HCT116 (cell line): ENCODE data around the gene GCSAM. TPM values are rescaled to one million over a fixed set of nuclear protein-coding genes. Genes with fewer than 3 reads are reported as not detected.

ENCODE experiments used
- ATAC-seq: fragments of 200-7000 bp; cut with Tn5 transposase; 2 replicates; pipeline ENCODE4 v1.9.1; 2020; ENCODE audit warnings: mild to moderate bottlenecking, moderate library complexity
- BruUV-seq: library from RNA; stranded (reverse); fragments of 400-500 nt; replicated peaks from 2 replicates; lab custom pipeline; 2021; lab: Mats Ljungman, UMichigan
- CTCF ChIA-PET: fragments of 300-600 bp; sonication (Branson Sonifier 250); formaldehyde crosslinking; loops from one replicate; lab custom pipeline; 2021; ENCODE audit warnings: antibody characterized with exemption; lab: Charles Lee
- POLR2A ChIA-PET: fragments of 300-600, 350-600 bp; sonication (Branson Sonifier 250); formaldehyde crosslinking; loops from one replicate; lab custom pipeline; 2021; ENCODE audit warnings: antibody characterized with exemption; lab: Charles Lee
- RAD21 ChIA-PET, 2 experiments: fragments of 300-600 bp; sonication (Branson Sonifier 250); formaldehyde crosslinking; loops; one replicate each; lab custom pipeline; 2023; ENCODE audit warnings: low total read pairs in 2 of 2; ENCODE audit not compliant: uncharacterized antibody in 2 of 2, unreplicated experiment in 2 of 2, low non-redundant PET in 1 of 2; lab: Charles Lee
- DNase-seq: peaks from one replicate; pipeline ENCODE4 v3.0.0-alpha.2; 2010; ENCODE audit warnings: low read depth, low spot score
- H2AFZ ChIP-seq: fragments of 200-600 bp; shearing (Covaris generic), sonication (generic); 2 replicates; pipeline ENCODE4 v1.6.1; 2017; ENCODE audit warnings: low read depth, mixed run types, mixed read lengths, antibody characterized with exemption, low read length; ENCODE audit not compliant: poor library complexity, severe bottlenecking
- H3K27ac ChIP-seq: 2 replicates; pipeline ENCODE4 v1.5.1; 2012; ENCODE audit warnings: low read depth, low read length
- H3K27me3 ChIP-seq: fragments of 200-600 bp; sonication (generic); 2 replicates; pipeline ENCODE4 v1.6.1; 2016; ENCODE audit warnings: mixed run types, low read length, mixed read lengths; ENCODE audit not compliant: insufficient read depth
- H3K36me3 ChIP-seq, 2 experiments: fragments of 200-500 bp in 1 of 2; fragments of 200-600 bp in 1 of 2; sonication (Bioruptor generic) in 1 of 2; sonication (generic) in 1 of 2; 2 replicates each; pipeline versions ENCODE4 v1.5.1 to v1.6.1; 2014 to 2016; ENCODE audit warnings: low read length in 2 of 2, inconsistent platforms in 1 of 2, mixed read lengths in 1 of 2, mixed run types in 1 of 2; ENCODE audit not compliant: insufficient read depth in 2 of 2, control insufficient read depth in 1 of 2
- H3K4me1 ChIP-seq, 2 experiments: fragments of 200-600 bp in 1 of 2; sonication (generic) in 1 of 2; 2 replicates each; pipeline versions ENCODE4 v1.5.1 to v1.6.1; 2012 to 2017; ENCODE audit warnings: low read length in 2 of 2, inconsistent platforms in 1 of 2, mild to moderate bottlenecking in 1 of 2, mixed read lengths in 1 of 2, mixed run types in 1 of 2, moderate library complexity in 1 of 2; ENCODE audit not compliant: insufficient read depth in 2 of 2, control insufficient read depth in 1 of 2
- H3K4me2 ChIP-seq: fragments of 200-600 bp; sonication (generic); 2 replicates; pipeline ENCODE4 v1.6.1; 2017; ENCODE audit warnings: mixed run types, low read length, mixed read lengths
- H3K4me3 ChIP-seq, 2 experiments: fragments of 200-600 bp in 1 of 2; sonication (generic) in 1 of 2; replicated peaks in 1 of 2; 2 replicates each; pipeline ENCODE4 v1.5.1; 2011 to 2016; ENCODE audit warnings: low read length in 2 of 2, control low read depth in 1 of 2, low read depth in 1 of 2, mild to moderate bottlenecking in 1 of 2, mixed read lengths in 1 of 2, mixed run types in 1 of 2
- H3K79me2 ChIP-seq: fragments of 200-600 bp; sonication (generic); 2 replicates; pipeline ENCODE4 v1.6.1; 2017; ENCODE audit warnings: mild to moderate bottlenecking, mixed run types, low read length, moderate library complexity, mixed read lengths; ENCODE audit not compliant: insufficient read depth
- H3K9ac ChIP-seq: fragments of 200-600 bp; sonication (generic); 2 replicates; pipeline ENCODE4 v1.6.1; 2016; ENCODE audit warnings: low read length, mixed read lengths
- H3K9me2 ChIP-seq: fragments of 200-600 bp; sonication (generic), shearing (Covaris generic); 2 replicates; pipeline ENCODE4 v1.6.1; 2017; ENCODE audit warnings: mixed run types, mild to moderate bottlenecking, moderate library complexity; ENCODE audit not compliant: insufficient read depth
- H3K9me3 ChIP-seq, 2 experiments: fragments of 200-500 bp in 1 of 2; fragments of 200-600 bp in 1 of 2; sonication (Bioruptor generic) in 1 of 2; sonication (generic) in 1 of 2; 2 replicates each; pipeline ENCODE4 v1.6.1; 2014 to 2017; ENCODE audit warnings: low read length in 2 of 2, mixed read lengths in 2 of 2, inconsistent platforms in 1 of 2, low read depth in 1 of 2, mild to moderate bottlenecking in 1 of 2, mixed run types in 1 of 2, moderate library complexity in 1 of 2; ENCODE audit not compliant: control insufficient read depth in 1 of 2, insufficient read depth in 1 of 2
- H4K20me1 ChIP-seq: fragments of 200-600 bp; sonication (generic), shearing (Covaris generic); 2 replicates; pipeline ENCODE4 v1.6.1; 2017; ENCODE audit warnings: mixed run types, mild to moderate bottlenecking, moderate library complexity; ENCODE audit not compliant: insufficient read depth
- ATF3 ChIP-seq: IDR thresholded peaks from 2 replicates; pipeline ENCODE4 v1.6.1; 2012
- CBX3 ChIP-seq: IDR thresholded peaks from 2 replicates; pipeline ENCODE4 v1.6.1; 2012; ENCODE audit warnings: low read depth
- CEBPB ChIP-seq: IDR thresholded peaks from 2 replicates; pipeline ENCODE4 v1.6.1; 2012; ENCODE audit warnings: low read depth
- EGR1 ChIP-seq: IDR thresholded peaks from 2 replicates; pipeline ENCODE4 v1.6.1; 2012; ENCODE audit warnings: low read depth
- ELF1 ChIP-seq: IDR thresholded peaks from 2 replicates; pipeline ENCODE4 v1.6.1; 2012; ENCODE audit warnings: low read depth, borderline replicate concordance
- EZH2phosphoT487 ChIP-seq: fragments of 200-600 bp; IDR thresholded peaks from 2 replicates; pipeline ENCODE4 v1.6.1; 2018; ENCODE audit warnings: antibody characterized with exemption, borderline replicate concordance
- JUND ChIP-seq: IDR thresholded peaks from 2 replicates; pipeline ENCODE4 v1.6.1; 2012
- MAX ChIP-seq: IDR thresholded peaks from 2 replicates; pipeline ENCODE4 v1.6.1; 2012
- POLR2AphosphoS5 ChIP-seq: IDR thresholded peaks from 2 replicates; pipeline ENCODE4 v1.6.1; 2011; ENCODE audit warnings: mild to moderate bottlenecking, low read depth, low read length, moderate library complexity
- RAD21 ChIP-seq: IDR thresholded peaks from 2 replicates; pipeline ENCODE4 v1.6.1; 2012; ENCODE audit warnings: low read depth, mild to moderate bottlenecking
- REST ChIP-seq: IDR thresholded peaks from 2 replicates; pipeline ENCODE4 v1.6.1; 2012; ENCODE audit warnings: low read depth
- SP1 ChIP-seq: IDR thresholded peaks from 2 replicates; pipeline ENCODE4 v1.6.1; 2012; ENCODE audit warnings: low read depth
- TCF7L2 ChIP-seq: IDR thresholded peaks from 2 replicates; pipeline ENCODE4 v1.7.0; 2011; ENCODE audit warnings: borderline replicate concordance, inconsistent platforms; ENCODE audit not compliant: insufficient read depth, insufficient read length; ENCODE audit errors: extremely low read depth
- YY1 ChIP-seq: IDR thresholded peaks from 2 replicates; pipeline ENCODE4 v1.6.1; 2011; ENCODE audit warnings: low read length, low read depth, moderate library complexity, mild to moderate bottlenecking; ENCODE audit not compliant: insufficient replicate concordance; ENCODE audit errors: extremely low read depth
- ZFX ChIP-seq: fragments of 450-650 bp; IDR thresholded peaks from 2 replicates; pipeline ENCODE4 v1.6.1; 2017
- ZNF274 ChIP-seq: fragments of 200-500 bp; sonication (Bioruptor generic); IDR thresholded peaks from 2 replicates; pipeline ENCODE4 v1.6.1; 2014; ENCODE audit warnings: mild to moderate bottlenecking, low read depth, low read length, inconsistent platforms
- intact Hi-C: fragments of 100-400 bp; cut with micrococcal nuclease; formaldehyde crosslinking; loops from 2 replicates; pipeline ENCODE4 v1.10.0; 2022
- total RNA-seq: library from RNA; stranded (reverse); gene quantifications from one replicate; pipeline ENCODE4 v1.2.1, GENCODE V29; 2021; ENCODE audit not compliant: unreplicated experiment
- TF ChIP-seq, protein P1 (sequence below), 3 experiments: fragments of 200-600 bp in 1 of 3; sonication (generic) in 1 of 3; IDR thresholded peaks in 2 of 3; conservative IDR thresholded peaks in 1 of 3; 2 replicates each; pipeline ENCODE4 v1.5.1; 2012 to 2017; ENCODE audit warnings: low read depth in 2 of 3, low read length in 2 of 3, antibody characterized with exemption in 1 of 3, borderline replicate concordance in 1 of 3, control low read depth in 1 of 3, mild to moderate bottlenecking in 1 of 3, mixed read lengths in 1 of 3, mixed run types in 1 of 3, moderate library complexity in 1 of 3; ENCODE audit not compliant: insufficient read depth in 1 of 3
- TF ChIP-seq, protein P2 (sequence below): IDR thresholded peaks from 2 replicates; pipeline ENCODE4 v1.6.1; 2011; ENCODE audit warnings: mild to moderate bottlenecking, low read length, moderate library complexity; ENCODE audit not compliant: insufficient replicate concordance; ENCODE audit errors: extremely low read depth

Gene GCSAM
- total RNA-seq, 1 experiment from 2014 or later: not detected

- Histone ChIP-seq H3K4me1 (peaks cover 28 to 39% of the 10 kb centered on the region in 2 experiments), H3K9me2 (no peaks in the 10 kb centered on the region), H2AFZ (peak within 1 kb of the TSS; percentile 85), H3K9ac (peak within 1 kb of the TSS; percentile 74), H3K36me3 (peaks cover 0 to 5% of the 10 kb centered on the region in 2 experiments; a peak in 1 of 4 replicates), H3K79me2 (peaks cover 45% of the 10 kb centered on the region), H3K4me2 (peak within 1 kb of the TSS; percentile 88), H3K27me3 (no peaks in the 10 kb centered on the region), H3K9me3 (no peaks in the 10 kb centered on the region), H3K4me3 (peak within 1 kb of the TSS; percentile 55 to 73), H3K27ac (peak within 1 kb of the TSS; percentile 66), H4K20me1 (no peaks in the 10 kb centered on the region)
- ATAC-seq: peak; percentile 94
- intact Hi-C loops: no loop called here
- ChIA-PET CTCF (interaction anchor here (1.0 kb wide), 1 partner anchor 43 kb away, joined by 3 read pairs; no protein-coding TSS in a partner anchor), POLR2A (no interaction called here), RAD21 (no interaction called here)
- DNase-seq: peak; percentile 67
- BruUV-seq: no TSS peak
- TF ChIP-seq ATF3 (no peak), YY1 (no peak), JUND (peak; percentile 32; the same call in 1 of the 2 replicates), REST (no peak), MAX (peak; percentile 97), CBX3 (peak; percentile 75; the same call in 1 of the 2 replicates), EZH2phosphoT487 (no peak), EGR1 (no peak), ZFX (peak; percentile 64), ZNF274 (no peak), ELF1 (no peak), TCF7L2 (peak; percentile 52), CEBPB (no peak), SP1 (peak; percentile 46; the same call in 1 of the 2 replicates), POLR2AphosphoS5 (peak; percentile 82), RAD21 (no peak)
- TF ChIP-seq, protein P1, sequence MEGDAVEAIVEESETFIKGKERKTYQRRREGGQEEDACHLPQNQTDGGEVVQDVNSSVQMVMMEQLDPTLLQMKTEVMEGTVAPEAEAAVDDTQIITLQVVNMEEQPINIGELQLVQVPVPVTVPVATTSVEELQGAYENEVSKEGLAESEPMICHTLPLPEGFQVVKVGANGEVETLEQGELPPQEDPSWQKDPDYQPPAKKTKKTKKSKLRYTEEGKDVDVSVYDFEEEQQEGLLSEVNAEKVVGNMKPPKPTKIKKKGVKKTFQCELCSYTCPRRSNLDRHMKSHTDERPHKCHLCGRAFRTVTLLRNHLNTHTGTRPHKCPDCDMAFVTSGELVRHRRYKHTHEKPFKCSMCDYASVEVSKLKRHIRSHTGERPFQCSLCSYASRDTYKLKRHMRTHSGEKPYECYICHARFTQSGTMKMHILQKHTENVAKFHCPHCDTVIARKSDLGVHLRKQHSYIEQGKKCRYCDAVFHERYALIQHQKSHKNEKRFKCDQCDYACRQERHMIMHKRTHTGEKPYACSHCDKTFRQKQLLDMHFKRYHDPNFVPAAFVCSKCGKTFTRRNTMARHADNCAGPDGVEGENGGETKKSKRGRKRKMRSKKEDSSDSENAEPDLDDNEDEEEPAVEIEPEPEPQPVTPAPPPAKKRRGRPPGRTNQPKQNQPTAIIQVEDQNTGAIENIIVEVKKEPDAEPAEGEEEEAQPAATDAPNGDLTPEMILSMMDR (IDR thresholded peaks at IDR 0.05 in 2 of 3, conservative IDR thresholded peaks at IDR 0.05 in 1 of 3; ENCODE audit: borderline replicate concordance in 1 of 3, insufficient read depth in 1 of 3, low read depth in 2 of 3, low read length in 2 of 3): peak in 1 of 3 experiments; percentile 20; a peak in 2 of 6 replicates
- TF ChIP-seq, protein P2, sequence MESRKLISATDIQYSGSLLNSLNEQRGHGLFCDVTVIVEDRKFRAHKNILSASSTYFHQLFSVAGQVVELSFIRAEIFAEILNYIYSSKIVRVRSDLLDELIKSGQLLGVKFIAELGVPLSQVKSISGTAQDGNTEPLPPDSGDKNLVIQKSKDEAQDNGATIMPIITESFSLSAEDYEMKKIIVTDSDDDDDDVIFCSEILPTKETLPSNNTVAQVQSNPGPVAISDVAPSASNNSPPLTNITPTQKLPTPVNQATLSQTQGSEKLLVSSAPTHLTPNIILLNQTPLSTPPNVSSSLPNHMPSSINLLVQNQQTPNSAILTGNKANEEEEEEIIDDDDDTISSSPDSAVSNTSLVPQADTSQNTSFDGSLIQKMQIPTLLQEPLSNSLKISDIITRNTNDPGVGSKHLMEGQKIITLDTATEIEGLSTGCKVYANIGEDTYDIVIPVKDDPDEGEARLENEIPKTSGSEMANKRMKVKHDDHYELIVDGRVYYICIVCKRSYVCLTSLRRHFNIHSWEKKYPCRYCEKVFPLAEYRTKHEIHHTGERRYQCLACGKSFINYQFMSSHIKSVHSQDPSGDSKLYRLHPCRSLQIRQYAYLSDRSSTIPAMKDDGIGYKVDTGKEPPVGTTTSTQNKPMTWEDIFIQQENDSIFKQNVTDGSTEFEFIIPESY: no peak
These were observed 46.8 kb downstream of the GCSAM start, which contains the start of gene C3orf52 for GRCh38 chr3:112086076-112086854. C3orf52 (plus strand) TSS chr3:112086389; CDS start chr3:112086408, 19 bp downstream.
